GM21367 (cell line): Measurements from ENCODE around the gene ARHGAP35.
"Not testable (repeated sequence)": the region's sequence is repeated elsewhere in the genome, so short reads cannot be mapped to it uniquely, and the experiment has no call there.

Experiments used
- ATAC-seq: cut with Tn5 transposase; IDR thresholded peaks from one replicate; pipeline ENCODE4 v1.9.1; 2021; ENCODE audit not compliant: unreplicated experiment

Gene ARHGAP35

GRCh38 chr19:46860846-46861690 lies at the start of gene ARHGAP35:
ARHGAP35 (plus strand) TSS chr19:46860997; CDS start chr19:46918676, 57,679 bp downstream.
- ATAC-seq: no peak

- ATAC-seq: no peak
Measured at GRCh38 chr19:46812977-46813838, 47.6 kb upstream of the ARHGAP35 start.

- ATAC-seq: no peak
Measured at GRCh38 chr19:46813839-46814358, 46.9 kb upstream of the ARHGAP35 start.

GRCh38 chr19:46815833-46816627 lies 44.8 kb upstream of the ARHGAP35 start:
- no peak for ATAC-seq

- no peak for ATAC-seq
Measured at GRCh38 chr19:46818812-46819211, 42.0 kb upstream of the ARHGAP35 start.

- ATAC-seq: no peak
Measured at GRCh38 chr19:46821512-46822409, 39.0 kb upstream of the ARHGAP35 start.

- ATAC-seq: not testable (repeated sequence)
Measured at GRCh38 chr19:46822410-46822787, 38.4 kb upstream of the ARHGAP35 start.

- ATAC-seq: no peak
Measured at GRCh38 chr19:46823049-46823448, 37.7 kb upstream of the ARHGAP35 start.

GRCh38 chr19:46824890-46825730 lies 35.7 kb upstream of the ARHGAP35 start:
- ATAC-seq: no peak

GRCh38 chr19:46825731-46826055 lies 35.1 kb upstream of the ARHGAP35 start:
- no peak for ATAC-seq

GRCh38 chr19:46828484-46828883 lies 32.3 kb upstream of the ARHGAP35 start:
- no peak for ATAC-seq

GRCh38 chr19:46830864-46831263 lies 29.9 kb upstream of the ARHGAP35 start:
- no peak for ATAC-seq

- no peak for ATAC-seq
Measured at GRCh38 chr19:46834121-46834520, 26.7 kb upstream of the ARHGAP35 start.

GRCh38 chr19:46834984-46835383 lies 25.8 kb upstream of the ARHGAP35 start:
- no peak for ATAC-seq

- no peak for ATAC-seq
Measured at GRCh38 chr19:46838160-46838559, 22.6 kb upstream of the ARHGAP35 start.

GRCh38 chr19:46839752-46840497 lies 20.9 kb upstream of the ARHGAP35 start:
- ATAC-seq: no peak

GRCh38 chr19:46840498-46840942 lies 20.3 kb upstream of the ARHGAP35 start:
- ATAC-seq: no peak

- no peak for ATAC-seq
Measured at GRCh38 chr19:46841458-46842083, 19.2 kb upstream of the ARHGAP35 start.
